ENCODE measurements around the gene PAQR6.

Gene PAQR6

DNA sequence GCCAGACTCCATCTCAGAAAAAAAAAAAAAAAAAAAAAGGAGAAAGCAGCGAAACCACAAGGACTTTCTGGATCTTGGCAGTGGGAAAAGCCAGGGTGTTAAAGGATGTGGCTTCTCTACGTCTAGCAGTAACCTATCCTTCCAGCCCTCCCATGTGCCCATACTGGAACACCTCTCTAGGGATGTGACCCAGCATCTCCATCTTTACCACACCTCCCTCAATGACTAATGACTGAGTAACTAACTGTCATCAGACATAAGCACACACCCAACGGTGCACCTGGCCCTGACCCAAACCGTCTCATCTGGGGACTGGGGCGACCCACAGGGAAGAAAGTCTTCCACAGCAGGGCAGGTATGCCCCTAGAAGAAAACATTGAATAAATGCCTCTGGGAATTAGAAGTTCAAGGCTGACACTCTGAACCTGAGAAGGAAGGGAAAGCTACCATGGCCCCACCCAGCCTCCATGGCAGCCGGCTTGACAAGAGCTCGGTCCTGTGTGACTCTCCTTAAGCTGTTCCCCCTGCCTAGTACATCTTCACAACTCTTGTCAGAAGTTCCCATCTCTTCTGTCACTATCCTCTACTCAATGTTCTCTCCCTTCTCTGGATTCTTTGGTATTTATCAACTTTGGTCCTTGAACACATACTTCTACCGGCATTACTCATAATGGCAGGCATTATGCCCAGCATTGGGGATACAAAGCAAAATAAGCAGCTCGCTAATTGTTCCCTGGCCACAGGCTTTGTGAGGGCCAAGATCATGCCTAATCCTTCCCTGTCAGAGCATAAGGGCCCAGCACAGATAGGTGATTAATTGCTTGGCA is 14.8 kb upstream of the PAQR6 start:
- peak; percentile 83 for DNase-seq

DNA sequence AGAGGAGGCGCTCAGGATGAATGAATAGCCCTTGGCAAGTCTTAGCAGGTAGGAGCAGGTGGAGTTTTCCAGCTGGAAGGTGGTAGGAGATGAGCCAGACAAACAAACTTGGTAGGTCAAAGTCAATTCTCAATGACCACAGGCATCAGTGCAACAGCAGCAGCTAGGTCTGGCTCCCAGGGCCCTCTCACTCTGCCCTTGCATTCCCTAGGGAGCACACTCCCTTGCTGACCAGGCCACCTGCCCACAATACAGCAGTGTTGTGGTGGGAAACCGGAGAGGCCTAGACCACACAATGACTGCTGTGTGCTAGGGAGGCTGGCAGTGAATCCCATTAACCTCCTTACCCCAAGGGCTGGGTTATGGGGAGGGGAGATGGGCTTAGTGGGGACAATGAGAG is 13.0 kb upstream of the PAQR6 start:
- no peak for DNase-seq

DNA sequence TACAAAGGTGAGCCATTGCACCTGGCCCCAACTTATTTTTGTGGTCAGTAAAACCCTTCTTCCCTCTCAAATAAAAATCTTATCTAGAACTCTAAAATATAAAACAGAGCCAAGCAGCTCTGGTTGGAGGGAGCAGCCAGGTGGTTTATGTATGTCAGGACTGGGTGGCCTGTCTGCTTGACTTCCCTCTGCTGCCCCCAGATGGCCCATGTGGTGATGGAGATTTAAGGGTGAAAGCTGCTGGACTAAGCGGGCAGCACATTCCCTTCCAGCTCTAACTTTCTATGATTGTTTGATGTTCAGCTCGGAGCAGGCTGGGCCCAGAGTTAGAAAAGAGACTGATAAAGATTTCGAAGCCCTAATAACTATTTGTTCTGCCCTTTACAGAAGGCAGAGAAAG is 11.9 kb upstream of the PAQR6 start:
- no peak for DNase-seq

DNA sequence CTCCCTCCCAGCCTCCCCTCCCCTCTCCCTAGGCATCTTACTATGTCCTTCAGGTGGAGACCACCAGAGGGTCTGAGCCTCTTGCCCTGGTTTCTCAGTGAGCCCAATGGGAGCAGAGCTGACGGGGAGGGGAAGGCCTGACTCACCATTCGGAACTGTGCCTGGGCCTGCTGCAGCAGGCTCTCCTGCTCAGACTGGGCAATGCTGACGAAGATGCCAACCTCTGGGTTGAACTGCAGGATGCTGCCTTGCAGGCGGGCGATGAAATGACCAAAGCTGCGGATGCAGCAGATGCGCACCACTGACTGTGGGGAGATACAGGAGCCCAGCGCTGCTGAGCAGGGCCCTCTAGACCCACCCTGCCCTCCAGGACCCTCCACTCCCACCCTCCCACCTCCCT is 11.0 kb upstream of the PAQR6 start:
- no peak for DNase-seq

DNA sequence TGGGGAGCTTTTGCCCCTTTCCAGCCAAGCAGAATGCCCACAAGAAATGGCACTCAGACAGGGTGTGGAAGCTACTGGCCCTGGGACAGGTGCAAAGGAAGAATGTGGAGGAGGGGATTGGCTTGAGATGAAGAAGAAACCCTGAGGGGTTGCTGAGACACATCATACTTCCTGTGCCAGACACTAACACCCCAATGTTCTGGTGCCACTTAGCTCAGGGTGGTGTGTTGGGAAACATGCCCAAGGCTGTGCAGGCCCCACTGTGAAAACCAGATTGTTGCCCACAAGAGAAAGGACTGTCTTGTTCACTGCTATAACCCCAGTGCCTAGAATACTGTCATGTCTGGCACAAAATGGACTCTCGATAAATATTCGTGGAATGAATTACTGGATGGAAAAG is 9.9 kb upstream of the PAQR6 start:
- no peak for DNase-seq

DNA sequence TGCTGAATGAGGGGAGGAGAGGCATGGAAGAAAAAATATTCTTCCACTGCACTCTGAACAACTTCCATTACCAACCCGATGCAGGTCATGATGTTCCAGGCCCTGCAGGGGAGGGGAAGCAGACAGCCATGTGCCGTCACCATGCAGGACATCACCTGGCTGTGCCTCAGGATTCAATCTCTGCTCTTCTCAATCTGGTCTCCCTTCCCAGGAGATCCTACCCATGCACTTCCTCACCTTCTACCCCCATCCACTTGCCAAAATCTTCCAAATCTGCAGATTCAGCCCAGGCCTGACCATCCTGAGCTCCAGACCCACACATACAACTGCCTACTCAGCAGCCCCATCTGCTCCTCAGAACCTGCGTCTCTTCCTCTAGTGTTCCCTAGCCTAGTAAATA is 5.8 kb upstream of the PAQR6 start:
- no peak for DNase-seq

DNA sequence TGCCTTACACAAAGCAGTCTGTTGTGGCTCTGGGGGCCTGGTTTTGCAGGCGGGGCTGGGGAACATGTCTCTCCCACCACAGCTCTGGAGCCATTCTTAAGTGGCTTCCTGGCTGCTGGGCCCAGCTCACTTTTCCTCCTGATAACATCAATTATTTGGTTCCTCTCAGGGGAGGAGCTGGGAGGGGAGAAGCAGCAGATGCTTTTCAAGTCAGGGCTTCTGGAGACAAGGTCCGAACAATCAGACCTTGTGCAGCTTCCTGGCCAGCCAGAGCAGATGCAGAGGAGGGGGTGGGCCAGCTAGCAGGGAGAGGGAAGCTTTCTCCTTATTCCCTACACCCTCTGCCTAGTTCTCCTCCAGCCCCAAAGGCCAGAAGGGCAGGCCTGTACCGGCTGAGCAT is 3.7 kb upstream of the PAQR6 start:
- no peak for DNase-seq

DNA sequence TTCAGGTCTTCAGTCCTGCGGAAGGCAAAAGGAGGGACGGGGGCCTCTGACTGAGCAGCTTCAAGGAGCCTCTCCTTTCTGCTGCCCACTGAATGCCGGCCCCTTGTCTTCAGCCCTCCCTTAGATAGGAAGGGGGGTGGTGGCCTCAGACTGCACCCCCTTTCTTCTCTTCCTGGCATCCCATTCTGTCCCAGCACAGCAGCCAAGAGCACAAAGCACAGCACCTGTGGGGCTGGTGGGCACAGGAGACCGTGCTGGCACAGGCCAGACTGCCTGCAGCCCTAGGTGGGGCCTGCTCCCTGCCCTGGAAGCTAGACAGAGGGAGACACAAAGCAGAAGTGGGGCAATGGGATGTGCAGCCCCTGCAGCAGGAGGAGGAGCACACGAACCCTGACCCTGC is 1.7 kb upstream of the PAQR6 start:
- DNase-seq: no peak

DNA sequence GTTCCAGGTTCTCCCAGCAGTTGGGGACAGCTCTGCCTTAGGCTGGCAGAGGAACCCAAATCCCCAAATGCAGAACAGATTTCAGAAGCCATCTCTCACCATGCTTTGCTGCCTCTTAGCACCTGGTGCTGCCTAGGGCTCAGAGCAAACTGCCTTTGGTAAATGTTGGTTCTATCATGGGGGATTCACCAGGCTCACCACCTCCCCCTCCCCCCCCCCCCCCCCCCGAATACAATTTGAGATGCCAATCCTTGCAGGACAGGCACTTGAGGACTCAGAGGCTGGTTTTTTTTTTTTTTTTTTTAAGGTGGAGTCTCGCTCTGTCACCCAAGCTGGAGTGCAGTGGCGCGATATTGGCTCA is 447 bp upstream of the PAQR6 start:
- no peak for DNase-seq

DNA sequence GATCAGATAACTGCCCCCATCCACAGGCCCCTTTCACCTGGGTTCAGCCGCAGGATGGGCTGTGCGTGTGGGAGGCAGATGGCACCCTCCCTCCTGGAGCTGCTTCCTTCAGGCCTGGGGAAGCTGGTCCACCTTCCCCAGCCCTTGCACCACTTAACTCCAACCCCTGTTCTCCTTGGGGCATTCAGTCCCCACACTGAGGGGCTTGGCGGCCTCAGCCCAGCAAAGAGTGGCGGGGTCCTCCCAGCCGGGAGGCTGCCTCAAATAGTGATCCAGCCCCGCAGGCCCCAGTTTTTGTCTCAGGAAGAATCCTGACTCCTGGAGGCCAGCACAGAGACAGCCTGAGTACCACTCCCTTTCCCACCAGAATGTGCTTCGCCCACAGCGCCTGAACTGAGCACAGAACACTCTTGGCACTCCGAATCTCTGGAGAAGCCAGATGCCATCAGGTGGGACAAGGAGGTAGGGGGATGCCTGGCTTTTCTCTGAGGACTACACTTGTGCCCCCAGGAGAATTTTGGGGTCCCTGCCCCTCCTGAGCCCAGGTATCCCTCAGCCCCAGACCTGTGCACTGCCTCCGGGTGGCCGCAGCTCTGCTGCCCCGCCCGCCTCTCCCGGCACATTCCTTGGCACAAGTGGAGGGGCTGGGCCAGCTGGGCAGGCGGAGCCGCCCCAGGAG is 936 bp downstream of the PAQR6 start:
- no peak for DNase-seq

DNA sequence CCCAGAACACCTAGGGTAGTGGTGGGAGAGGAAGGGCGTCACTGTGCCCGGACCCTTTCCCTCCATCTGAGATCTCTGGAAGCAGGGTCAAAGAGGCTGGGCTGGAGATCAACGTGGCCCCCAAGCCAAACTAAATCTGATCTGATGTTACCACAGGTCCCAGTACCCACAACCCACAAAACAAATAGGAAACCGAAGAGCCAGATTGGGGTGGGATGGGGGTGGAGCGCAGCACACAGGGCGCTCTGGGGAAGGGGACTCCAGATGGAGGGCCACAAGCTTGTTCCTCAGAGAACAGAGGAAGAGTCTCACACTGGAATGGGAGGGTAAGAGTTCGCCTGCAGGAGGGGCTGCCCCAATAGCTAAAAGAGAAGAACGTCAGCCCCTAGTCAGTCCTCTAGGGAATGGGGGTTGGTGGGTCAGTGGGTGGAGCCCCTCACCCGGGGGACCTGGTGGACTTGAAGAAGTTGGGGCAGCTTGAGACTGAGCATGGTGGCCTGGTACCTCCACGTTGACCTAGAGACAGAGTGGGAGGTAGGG is 1.5 kb downstream of the PAQR6 start:
- no peak for DNase-seq

DNA sequence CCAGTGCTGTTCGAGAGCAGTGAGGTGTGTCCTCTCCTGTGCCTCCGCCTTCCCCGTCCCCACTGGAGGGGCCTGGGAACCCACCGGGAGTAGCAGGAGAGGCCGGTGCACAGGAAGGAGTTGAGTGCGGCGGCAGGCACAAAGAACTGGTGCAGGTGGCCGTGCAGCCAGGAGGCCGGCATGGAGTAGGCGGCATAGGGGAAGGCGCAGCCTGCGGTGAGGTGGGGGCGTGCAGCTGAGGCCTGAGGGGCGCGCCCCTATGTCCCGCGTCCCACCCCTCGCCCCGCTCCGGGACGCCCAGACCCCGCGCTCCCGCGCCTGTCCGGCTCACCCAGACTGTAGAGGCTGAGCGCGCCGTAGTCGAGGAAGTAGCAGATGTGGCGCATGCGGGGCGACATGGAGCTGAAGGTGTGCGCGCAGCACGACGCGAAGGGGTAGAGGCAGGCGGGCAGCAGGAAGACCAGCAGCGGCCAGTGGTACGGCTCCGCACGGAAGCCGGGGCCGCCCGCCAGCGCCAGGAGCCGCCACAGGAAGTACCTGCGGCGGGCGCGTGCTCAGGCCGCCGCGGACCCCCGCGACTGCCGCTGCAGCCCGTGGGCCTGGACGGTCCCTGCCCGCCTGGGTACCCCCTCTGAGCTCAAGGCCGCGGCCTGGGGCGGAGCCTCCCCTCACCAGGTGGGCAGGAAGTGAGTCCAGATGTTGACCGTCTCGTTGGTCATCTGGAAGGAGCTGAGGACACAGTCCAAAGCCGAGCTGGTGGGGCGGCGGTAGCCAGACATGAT is 2.2 kb downstream of the PAQR6 start:
- DNase-seq: no peak

DNA sequence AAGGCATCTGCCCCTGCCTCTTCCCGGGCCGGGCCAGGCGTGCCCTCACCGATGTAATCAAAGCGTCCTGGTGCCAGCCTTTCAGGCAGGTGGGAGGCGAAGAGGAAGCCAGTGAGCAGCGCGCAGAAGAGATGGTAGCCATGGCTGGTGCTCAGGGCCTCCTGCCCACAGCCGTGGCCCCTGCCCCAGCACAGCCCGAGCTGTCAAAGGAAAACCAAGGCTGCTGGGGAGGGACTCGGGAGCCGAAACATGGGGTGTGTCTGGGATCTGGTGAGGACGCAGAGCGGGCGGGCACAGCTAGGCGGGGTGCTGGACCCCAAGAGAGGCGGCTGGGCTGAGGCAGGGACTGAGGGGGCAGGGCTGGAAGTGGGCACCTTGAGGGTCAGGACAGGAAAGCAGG is 3.1 kb downstream of the PAQR6 start:
- DNase-seq: no peak

DNA sequence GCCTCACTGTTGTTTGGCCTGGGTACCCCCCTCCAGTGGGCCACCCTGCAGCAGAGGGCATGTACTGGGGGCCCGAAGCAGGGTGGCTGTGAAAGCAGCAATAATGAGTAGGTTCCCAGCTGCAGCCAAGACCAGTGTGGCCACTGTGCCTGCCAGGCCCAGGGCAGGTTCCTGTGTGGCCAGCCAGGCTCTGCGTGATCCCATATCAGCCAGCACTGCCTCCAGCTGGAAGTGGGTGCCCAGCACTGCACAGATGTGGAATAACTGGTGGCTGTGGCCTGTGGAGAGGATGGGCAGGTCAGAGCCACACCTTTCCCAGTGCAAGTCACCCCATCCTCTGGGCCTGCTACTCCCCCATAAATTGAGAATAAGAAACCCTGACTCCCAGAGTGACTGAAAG is 3.7 kb downstream of the PAQR6 start:
- no peak for DNase-seq

DNA sequence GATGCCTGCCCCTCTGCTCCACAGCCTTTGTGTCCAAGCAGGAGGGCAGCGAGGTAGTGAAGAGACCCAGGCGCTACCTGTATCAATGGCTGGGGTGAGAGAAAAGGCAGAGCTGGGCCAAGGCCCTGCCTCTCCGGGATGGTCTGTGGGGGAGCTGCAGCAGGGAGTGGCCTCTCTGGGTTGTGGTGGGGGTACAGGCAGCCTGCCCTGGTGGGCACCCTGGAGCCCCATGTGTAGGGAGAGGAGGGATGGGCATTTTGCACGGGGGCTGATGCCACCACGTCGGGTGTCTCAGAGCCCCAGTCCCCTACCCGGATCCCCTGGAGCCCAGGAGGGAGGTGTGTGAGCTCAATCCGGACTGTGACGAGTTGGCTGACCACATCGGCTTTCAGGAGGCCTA is 5.1 kb downstream of the PAQR6 start:
- DNase-seq: no peak

DNA sequence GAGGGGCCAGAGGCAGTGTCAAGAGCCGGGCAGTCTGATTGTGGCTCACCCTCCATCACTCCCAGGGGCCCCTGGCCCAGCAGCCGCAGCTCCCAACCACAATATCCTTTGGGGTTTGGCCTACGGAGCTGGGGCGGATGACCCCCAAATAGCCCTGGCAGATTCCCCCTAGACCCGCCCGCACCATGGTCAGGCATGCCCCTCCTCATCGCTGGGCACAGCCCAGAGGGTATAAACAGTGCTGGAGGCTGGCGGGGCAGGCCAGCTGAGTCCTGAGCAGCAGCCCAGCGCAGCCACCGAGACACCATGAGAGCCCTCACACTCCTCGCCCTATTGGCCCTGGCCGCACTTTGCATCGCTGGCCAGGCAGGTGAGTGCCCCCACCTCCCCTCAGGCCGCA is 5.9 kb downstream of the PAQR6 start, which contains the start of gene BGLAP:
Gene BGLAP, plus strand, starts transcription at position 259 of the 400 bp plus-strand sequence. Its CDS starts 48 bp downstream, at position 307.
- no peak for DNase-seq

DNA sequence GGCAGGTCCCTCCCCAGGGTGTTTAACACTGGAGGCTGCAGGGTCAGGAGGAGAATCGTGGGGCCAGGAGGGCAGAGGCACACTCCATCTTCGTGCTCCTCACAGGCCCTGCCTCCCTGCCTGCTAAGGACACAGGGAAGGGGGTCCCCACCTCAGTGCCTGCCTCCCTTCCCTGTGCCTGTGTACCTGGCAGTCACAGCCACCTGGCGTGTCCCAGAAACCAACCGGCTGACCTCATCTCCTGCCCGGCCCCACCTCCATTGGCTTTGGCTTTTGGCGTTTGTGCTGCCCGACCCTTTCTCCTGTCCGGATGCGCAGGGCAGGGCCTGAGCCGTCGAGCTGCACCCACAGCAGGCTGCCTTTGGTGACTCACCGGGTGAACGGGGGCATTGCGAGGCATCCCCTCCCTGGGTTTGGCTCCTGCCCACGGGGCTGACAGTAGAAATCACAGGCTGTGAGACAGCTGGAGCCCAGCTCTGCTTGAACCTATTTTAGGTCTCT is 6.5 kb downstream of the PAQR6 start:
- DNase-seq: peak; percentile 28

DNA sequence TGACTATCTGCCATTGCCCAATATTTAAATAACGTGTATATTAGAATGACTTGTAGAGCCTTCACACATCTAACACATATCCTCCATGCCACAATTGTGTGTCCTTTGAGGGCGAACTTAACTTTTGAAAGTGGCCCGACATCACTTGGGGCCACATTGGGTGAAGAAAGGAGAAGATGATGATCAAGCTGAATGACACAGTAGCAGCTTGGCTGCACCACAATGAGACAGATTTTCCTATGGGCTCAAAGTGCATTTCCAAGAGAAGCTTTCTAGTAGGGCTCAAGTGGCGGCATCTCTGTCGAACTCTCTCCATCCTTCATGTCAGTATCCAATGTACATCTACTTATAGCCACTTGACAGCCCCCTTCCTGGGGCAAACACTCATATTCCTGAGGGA is 9.6 kb downstream of the PAQR6 start:
- no peak for DNase-seq

DNA sequence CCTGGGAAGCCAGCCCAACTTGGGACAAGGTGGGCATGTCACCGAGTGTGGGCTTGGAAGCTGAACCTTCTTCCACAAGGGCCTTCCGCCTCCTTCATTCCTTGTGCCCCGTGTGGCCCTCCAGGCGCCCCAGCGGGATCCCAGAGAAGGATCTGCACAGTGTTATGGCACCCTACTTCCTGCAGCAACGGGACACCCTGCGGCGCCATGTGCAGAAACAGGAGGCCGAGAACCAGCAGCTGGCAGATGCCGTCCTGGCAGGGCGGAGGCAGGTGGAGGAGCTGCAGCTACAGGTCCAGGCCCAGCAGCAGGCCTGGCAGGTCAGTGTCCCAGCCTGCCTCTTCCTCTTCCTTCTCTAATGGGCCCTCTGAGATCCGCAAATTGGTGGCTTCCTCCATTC is 11.7 kb downstream of the PAQR6 start:
- no peak for DNase-seq

DNA sequence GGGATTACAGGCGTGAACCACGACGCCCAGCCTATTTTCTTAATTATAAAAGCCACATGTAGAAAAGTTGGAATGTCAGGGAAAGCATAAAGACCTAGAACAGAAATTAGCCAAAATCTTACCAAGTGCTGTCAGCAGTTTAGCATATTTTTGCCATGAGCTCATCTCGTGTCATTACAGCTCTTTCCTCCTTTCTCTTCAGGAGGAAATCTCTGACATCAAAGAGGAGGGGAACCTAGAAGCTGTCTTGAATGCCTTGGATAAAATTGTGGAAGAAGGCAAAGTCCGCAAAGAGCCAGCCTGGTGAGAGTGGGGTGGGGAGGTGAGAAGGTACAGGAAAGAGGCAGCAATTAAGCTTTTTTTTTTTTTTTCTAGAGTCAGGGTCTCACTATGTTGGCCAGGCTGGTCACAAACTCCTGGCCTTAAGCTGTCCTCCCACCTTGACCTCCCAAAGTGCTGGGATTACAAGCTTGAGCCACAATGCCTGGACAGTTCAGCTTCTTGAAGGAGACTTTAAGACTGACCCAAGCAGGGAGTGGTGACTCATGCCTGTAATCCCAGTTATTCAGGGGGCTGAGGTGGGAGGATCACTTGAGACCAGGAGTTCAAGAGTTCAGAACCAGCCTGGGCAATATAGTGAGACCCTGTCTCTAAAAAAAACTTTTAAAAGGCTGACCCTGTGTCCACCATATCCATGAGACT is 14.3 kb downstream of the PAQR6 start:
- peak; percentile 89 for DNase-seq

DNA sequence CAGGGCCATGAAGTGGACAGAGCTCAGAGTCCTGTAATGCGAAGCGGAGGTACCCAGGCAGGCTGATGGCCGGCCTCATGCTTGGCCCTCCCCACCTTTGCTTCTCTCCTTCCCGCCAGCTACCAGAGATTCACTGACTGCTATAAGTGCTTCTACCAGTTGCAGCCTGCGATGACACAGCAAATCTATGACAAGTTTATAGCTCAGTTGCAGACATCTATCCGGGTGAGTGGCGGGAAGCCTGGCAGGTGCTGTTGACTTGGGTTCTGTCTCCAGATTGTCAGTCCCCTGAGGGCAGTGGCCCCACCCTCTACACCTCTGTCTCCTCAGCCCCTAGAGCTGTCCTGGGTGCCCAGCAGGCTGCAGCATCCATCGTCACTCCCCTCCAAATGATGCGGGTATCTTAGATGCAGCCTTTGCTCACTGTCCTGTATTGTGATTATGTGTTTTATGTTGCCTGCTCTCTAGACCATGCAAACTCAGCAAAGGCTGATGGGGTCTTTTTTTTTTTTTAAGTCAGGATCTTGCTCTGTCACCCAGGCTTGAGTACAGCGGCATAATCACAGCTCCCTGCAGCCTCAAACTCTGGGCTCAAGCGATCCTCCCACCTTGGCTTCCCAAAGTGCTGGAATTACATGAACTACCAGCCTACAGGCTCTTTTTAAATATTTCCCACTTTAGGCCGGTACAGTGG is 15.5 kb downstream of the PAQR6 start:
- DNase-seq: no peak

DNA sequence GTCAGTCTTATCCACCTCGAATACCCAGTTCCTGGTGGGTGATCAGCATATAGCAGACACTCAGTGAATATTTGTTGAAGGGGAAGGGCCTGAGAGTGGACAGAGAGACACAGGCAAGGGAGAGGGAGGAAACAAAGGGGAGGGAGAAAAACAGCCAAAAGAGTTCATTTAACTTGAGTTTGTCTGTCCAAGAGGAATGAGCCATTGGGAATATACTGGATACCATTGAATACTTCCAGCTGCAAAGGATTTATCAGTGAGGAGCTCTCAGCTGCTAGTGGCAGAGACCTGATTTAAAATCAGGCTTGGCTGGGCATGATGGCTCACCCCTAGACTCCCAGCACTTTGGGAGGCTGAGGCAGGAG is 17.4 kb downstream of the PAQR6 start:
- no peak for DNase-seq
